HS-5 (cell line): ENCODE measurements around the gene TENM3.

ENCODE experiments used
- DNase-seq: peaks from one replicate; pipeline ENCODE4 v3.0.0-alpha.2; 2012; ENCODE audit warnings: low read depth

The TENM3 gene

GRCh38 chr4:182684796-182685195 is 441.6 kb downstream of the TENM3 start:
- DNase-seq = no peak

- DNase-seq = no peak
Measured at GRCh38 chr4:182688081-182688480, 444.9 kb downstream of the TENM3 start.

- no peak for DNase-seq
Measured at GRCh38 chr4:182694551-182694950, 451.3 kb downstream of the TENM3 start.

- no peak for DNase-seq
Measured at GRCh38 chr4:182695009-182695408, 451.8 kb downstream of the TENM3 start.

GRCh38 chr4:182695842-182696241 is 452.6 kb downstream of the TENM3 start:
- DNase-seq = no peak

- no peak for DNase-seq
Measured at GRCh38 chr4:182697094-182697493, 453.9 kb downstream of the TENM3 start.

GRCh38 chr4:182698212-182698611 is 455.0 kb downstream of the TENM3 start:
- DNase-seq = no peak

- DNase-seq = no peak
Measured at GRCh38 chr4:182699201-182699600, 456.0 kb downstream of the TENM3 start.

GRCh38 chr4:182699795-182700194 is 456.6 kb downstream of the TENM3 start:
- no peak for DNase-seq

- DNase-seq = no peak
Measured at GRCh38 chr4:182700362-182701160, 457.4 kb downstream of the TENM3 start.

- DNase-seq = no peak
Measured at GRCh38 chr4:182704077-182704476, 460.9 kb downstream of the TENM3 start.

GRCh38 chr4:182704948-182705347 is 461.7 kb downstream of the TENM3 start:
- DNase-seq = no peak

- no peak for DNase-seq
Measured at GRCh38 chr4:182705389-182705788, 462.2 kb downstream of the TENM3 start.

GRCh38 chr4:182711211-182711610 is 468.0 kb downstream of the TENM3 start:
- DNase-seq = no peak

GRCh38 chr4:182715548-182715947 is 472.3 kb downstream of the TENM3 start:
- DNase-seq = no peak

GRCh38 chr4:182716192-182716591 is 473.0 kb downstream of the TENM3 start:
- no peak for DNase-seq

- no peak for DNase-seq
Measured at GRCh38 chr4:182717788-182718583, 474.8 kb downstream of the TENM3 start.

- DNase-seq = no peak
Measured at GRCh38 chr4:182724414-182724813, 481.2 kb downstream of the TENM3 start.

- no peak for DNase-seq
Measured at GRCh38 chr4:182729516-182729915, 486.3 kb downstream of the TENM3 start.

- no peak for DNase-seq
Measured at GRCh38 chr4:182730791-182731190, 487.6 kb downstream of the TENM3 start.

GRCh38 chr4:182736207-182736606 is 493.0 kb downstream of the TENM3 start:
- no peak for DNase-seq

- DNase-seq = no peak
Measured at GRCh38 chr4:182738283-182739047, 495.3 kb downstream of the TENM3 start.

GRCh38 chr4:182740256-182740655 is 497.1 kb downstream of the TENM3 start:
- no peak for DNase-seq
